HG02943 (cell line): ENCODE measurements around the gene TOP3B.

Source experiments
- ATAC-seq: cut with Tn5 transposase; IDR thresholded peaks from one replicate; pipeline ENCODE4 v1.9.1; 2021; ENCODE audit warnings: mild to moderate bottlenecking, low read depth, moderate library complexity; ENCODE audit not compliant: unreplicated experiment

TOP3B gene

GRCh38 chr22:21982338-21982965 lies at the start of gene TOP3B:
TSS of gene TOP3B (minus strand) at chr22:21982787. CDS start at chr22:21975709, 7,078 bp downstream.
- no peak for ATAC-seq

- no peak for ATAC-seq
Observed at GRCh38 chr22:22031183-22031945, 48.8 kb upstream of the TOP3B start.

GRCh38 chr22:22030493-22031182 lies 48.1 kb upstream of the TOP3B start:
- ATAC-seq = no peak

- ATAC-seq = no peak
Observed at GRCh38 chr22:22027955-22028354, 45.4 kb upstream of the TOP3B start.

GRCh38 chr22:22026157-22026831 lies 43.7 kb upstream of the TOP3B start:
- no peak for ATAC-seq

- ATAC-seq = no peak
Observed at GRCh38 chr22:22025320-22026156, 43.0 kb upstream of the TOP3B start.

- no peak for ATAC-seq
Observed at GRCh38 chr22:22024440-22024839, 41.9 kb upstream of the TOP3B start.

GRCh38 chr22:22023581-22024137 lies 41.1 kb upstream of the TOP3B start:
- no peak for ATAC-seq

GRCh38 chr22:22022947-22023534 lies 40.5 kb upstream of the TOP3B start:
- no peak for ATAC-seq

GRCh38 chr22:22022255-22022840 lies 39.8 kb upstream of the TOP3B start:
- ATAC-seq = no peak

GRCh38 chr22:22021162-22021750 lies 38.7 kb upstream of the TOP3B start:
- no peak for ATAC-seq

GRCh38 chr22:22020425-22020852 lies 37.9 kb upstream of the TOP3B start:
- ATAC-seq = no peak

- ATAC-seq = no peak
Observed at GRCh38 chr22:22019659-22020424, 37.3 kb upstream of the TOP3B start.

- no peak for ATAC-seq
Observed at GRCh38 chr22:22018825-22019658, 36.5 kb upstream of the TOP3B start.

GRCh38 chr22:22015631-22016030 lies 33.0 kb upstream of the TOP3B start:
- ATAC-seq = no peak

GRCh38 chr22:22014285-22014659 lies 31.7 kb upstream of the TOP3B start:
- ATAC-seq = no peak
